Endothelial cell of umbilical vein (primary cell): ENCODE results near the gene NIF3L1. TPM values are rescaled to one million over a fixed set of nuclear protein-coding genes. Genes with fewer than 3 reads are reported as not detected.

ENCODE experiments used
- BruUV-seq: library from RNA; stranded (reverse); fragments of 400-500 nt; replicated peaks from 2 replicates; lab custom pipeline; 2021; lab: Mats Ljungman, UMichigan
- CTCF ChIA-PET: fragments of 300-600, 350-600 bp; sonication (Branson Sonifier 250); formaldehyde crosslinking; loops from one replicate; lab custom pipeline; 2021; ENCODE audit warnings: antibody characterized with exemption, inconsistent platforms; lab: Charles Lee
- POLR2A ChIA-PET: fragments of 300-600, 350-600 bp; sonication (Branson Sonifier 250); formaldehyde crosslinking; loops from one replicate; lab custom pipeline; 2021; ENCODE audit warnings: antibody characterized with exemption, inconsistent platforms; lab: Charles Lee
- DNase-seq: peaks from one replicate; pipeline ENCODE4 v3.0.0-alpha.2; 2011; ENCODE audit warnings: low read depth, low spot score
- FAIRE-seq: peaks from 2 replicates; lab custom pipeline; 2011; peaks lifted over from hg19 to GRCh38; lab: Jason Lieb, UNC
- H2AFZ ChIP-seq: 2 replicates; pipeline ENCODE4 v1.6.0; 2012; ENCODE audit warnings: low read depth, low read length, control low read depth, inconsistent platforms
- H3K27ac ChIP-seq: 2 replicates; pipeline ENCODE4 v1.5.1; 2011; ENCODE audit warnings: low read depth, mild to moderate bottlenecking, control low read depth, low read length, moderate library complexity; ENCODE audit not compliant: insufficient read depth
- H3K27me3 ChIP-seq, 2 experiments: 2 replicates each; pipeline versions ENCODE4 v1.6.0 to v1.6.1; 2011; ENCODE audit warnings: low read length in 2 of 2, mixed read lengths in 1 of 2; ENCODE audit not compliant: control insufficient read depth in 2 of 2, insufficient read depth in 2 of 2
- H3K36me3 ChIP-seq, 2 experiments: 2 replicates in 1 of 2; 3 replicates in 1 of 2; pipeline ENCODE4 v1.5.1; 2011; ENCODE audit warnings: low read length in 2 of 2, mild to moderate bottlenecking in 1 of 2, moderate library complexity in 1 of 2; ENCODE audit not compliant: control insufficient read depth in 2 of 2, insufficient read depth in 2 of 2; ENCODE audit errors: extremely low read depth in 1 of 2
- H3K4me1 ChIP-seq: 3 replicates; pipeline ENCODE4 v1.5.1; 2011; ENCODE audit warnings: mild to moderate bottlenecking, low read length; ENCODE audit not compliant: control insufficient read depth, insufficient read depth; ENCODE audit errors: extremely low read depth
- H3K4me2 ChIP-seq: 2 replicates; pipeline ENCODE4 v1.6.1; 2011; ENCODE audit warnings: low read length, control low read depth, mixed read lengths; ENCODE audit not compliant: insufficient read depth
- H3K4me3 ChIP-seq, 3 experiments: fragments of 200-600 bp in 1 of 3; sonication (generic), shearing (Covaris generic) in 1 of 3; replicated peaks in 1 of 3; 2 replicates each; pipeline ENCODE4 v1.5.1; 2011 to 2016; ENCODE audit warnings: control low read depth in 3 of 3, low read length in 3 of 3, mild to moderate bottlenecking in 2 of 3, inconsistent platforms in 1 of 3, low read depth in 1 of 3, moderate library complexity in 1 of 3; ENCODE audit not compliant: insufficient read depth in 1 of 3
- H3K79me2 ChIP-seq: 2 replicates; pipeline ENCODE4 v1.6.0; 2012; ENCODE audit warnings: low read length, inconsistent platforms; ENCODE audit not compliant: control insufficient read depth, insufficient read depth
- H3K9ac ChIP-seq: replicated peaks from 2 replicates; pipeline ENCODE3; 2011; ENCODE audit warnings: low read length, control low read depth; ENCODE audit not compliant: insufficient read depth; ENCODE audit errors: extremely low read depth
- H3K9me1 ChIP-seq: replicated peaks from 3 replicates; pipeline ENCODE4 v1.6.0; 2011; ENCODE audit warnings: mild to moderate bottlenecking, low read length; ENCODE audit not compliant: control insufficient read depth, insufficient read depth; ENCODE audit errors: extremely low read depth
- H3K9me3 ChIP-seq: replicated peaks from 2 replicates; pipeline ENCODE4 v1.5.1; 2012; ENCODE audit warnings: low read length, inconsistent platforms; ENCODE audit not compliant: control insufficient read depth, insufficient read depth
- H4K20me1 ChIP-seq: replicated peaks from 2 replicates; pipeline ENCODE3; 2011; ENCODE audit warnings: mild to moderate bottlenecking, low read length; ENCODE audit not compliant: control insufficient read depth, insufficient read depth; ENCODE audit errors: extremely low read depth
- GATA2 ChIP-seq: IDR thresholded peaks from 2 replicates; pipeline ENCODE4 v1.7.0; 2011; ENCODE audit warnings: low read depth, mild to moderate bottlenecking, moderate library complexity, mixed read lengths, low read length; ENCODE audit not compliant: insufficient read length, insufficient read depth
- JUN ChIP-seq: IDR thresholded peaks from 2 replicates; pipeline ENCODE4 v1.6.1; 2011; ENCODE audit warnings: borderline replicate concordance, low read depth; ENCODE audit not compliant: insufficient read length, insufficient read depth
- MAX ChIP-seq: IDR thresholded peaks from 2 replicates; pipeline ENCODE4 v1.6.1; 2011; ENCODE audit not compliant: insufficient read depth, insufficient read length
- POLR2A ChIP-seq: IDR thresholded peaks from 2 replicates; pipeline ENCODE4 v1.6.1; 2012; ENCODE audit warnings: low read depth, mild to moderate bottlenecking, control low read depth, low read length
- dilution Hi-C: fragments of 300-500 bp; cut with MboI; formaldehyde crosslinking; loops from one replicate; pipeline ENCODE4 v1.15.0; 2019; ENCODE audit warnings: low sequenced_read_pairs; ENCODE audit not compliant: extremely low pct_ligation_motif_present
- intact Hi-C: fragments of 100-400 bp; cut with micrococcal nuclease; formaldehyde crosslinking; loops from one replicate; pipeline ENCODE4 v1.10.0; 2022
- polyA plus RNA-seq, 4 experiments: library from polyadenylated mRNA; depleted of rRNA in 3 of 4; stranded (reverse) in 3 of 4; unstranded in 1 of 4; fragments of >200 nt; gene quantifications; 2 replicates each; pipeline versions ENCODE4 v1.2.1 to v1.2.3, GENCODE V29; 2011 to 2012; ENCODE audit warnings: missing spikeins in 1 of 4
- total RNA-seq: library from RNA; stranded (reverse); gene quantifications from 2 replicates; pipeline ENCODE4 v1.2.3, GENCODE V29; 2021

The NIF3L1 gene
- total and polyA plus RNA-seq, 2 donors (not counting 3 experiments of a cell fraction or from before 2014, with no cell fraction given), result 16.3 to 37.5 TPM

- Histone ChIP-seq H4K20me1 (peaks cover 14% of the 10 kb centered on the region), H3K4me2 (peak overlapping the region; percentile 99), H3K27me3 (no peaks in the 10 kb centered on the region), H3K27ac (peak overlapping the region; percentile 88), H3K9me3 (no peaks in the 10 kb centered on the region), H3K36me3 (peaks cover 15 to 16% of the 10 kb centered on the region in 2 experiments), H3K79me2 (peaks cover 68% of the 10 kb centered on the region), H2AFZ (no peak overlapping the region), H3K9ac (peak overlapping the region; percentile 100), H3K4me1 (peaks cover 26% of the 10 kb centered on the region), H3K4me3 (peak overlapping the region; percentile 90 to 99 (median 91)), H3K9me1 (no peaks in the 10 kb centered on the region)
- ChIA-PET CTCF (no interaction called here), POLR2A (no interaction called here)
- TF ChIP-seq MAX (no peak), POLR2A (no peak), GATA2 (peak; percentile 15)
- peak; percentile 28 for FAIRE-seq
- peak; percentile 73 for DNase-seq
- dilution Hi-C loops, result no loop called here
- intact Hi-C loops, result loop anchor here (5.0 kb wide), 1 partner anchor 95 kb away; no protein-coding TSS in a partner anchor
- no TSS peak for BruUV-seq
These were observed 26.6 kb upstream of the NIF3L1 start for GRCh38 chr2:200862532-200863000.

- H3K36me3 ChIP-seq, result peaks cover 5 to 7% of the 10 kb centered on the region in 2 experiments
- peak overlapping the region; percentile 90 to 99 (median 91) for H3K4me3 ChIP-seq
- H3K27me3 ChIP-seq, result no peaks in the 10 kb centered on the region
- POLR2A ChIA-PET, result interaction anchor here (1.1 to 2.0 kb wide), 3 partner anchors 26 to 319 kb away, joined by 4 to 11 read pairs (median 6); partner anchors contain the start of genes CASP10, NIF3L1 and PPIL3
- no TSS peak for BruUV-seq
- no peak overlapping the region for H2AFZ ChIP-seq
- intact Hi-C loops, result loop anchor here (1.0 to 5.0 kb wide), 6 partner anchors 26 to 150 kb away; partner anchors contain the start of genes BZW1, NIF3L1 and PPIL3
- peak; percentile 63 for FAIRE-seq
- H3K79me2 ChIP-seq, result peaks cover 56% of the 10 kb centered on the region
- no peak for DNase-seq
- CTCF ChIA-PET, result interaction anchor here (1.0 to 1.4 kb wide), 4 partner anchors 11 to 205 kb away, joined by 3 to 6 read pairs (median 4); partner anchors contain the start of genes NIF3L1 and PPIL3
- H3K4me2 ChIP-seq, result peak overlapping the region; percentile 99
- H3K9ac ChIP-seq, result peak overlapping the region; percentile 100
- no peaks in the 10 kb centered on the region for H3K9me1 ChIP-seq
- H3K9me3 ChIP-seq, result no peaks in the 10 kb centered on the region
- peaks cover 14% of the 10 kb centered on the region for H4K20me1 ChIP-seq
- dilution Hi-C loops, result no loop called here
- H3K4me1 ChIP-seq, result peaks cover 26% of the 10 kb centered on the region
- no peak for TF ChIP-seq JUN
- TF ChIP-seq POLR2A, result peak; percentile 17
- H3K27ac ChIP-seq, result peak overlapping the region; percentile 88
These were observed 25.4 kb upstream of the NIF3L1 start for GRCh38 chr2:200863782-200864175.
